WI38 (cell line): Measurements from ENCODE around the gene DMBX1.

Source experiments
- H3K4me3 ChIP-seq: 2 replicates; pipeline ENCODE4 v1.5.1; 2011; ENCODE audit warnings: low read depth, mild to moderate bottlenecking, control low read depth, low read length
- CTCF ChIP-seq: IDR thresholded peaks from 2 replicates; pipeline ENCODE4 v1.5.1; 2012; ENCODE audit warnings: low read depth, mild to moderate bottlenecking, control low read depth, low read length

The DMBX1 gene

DNA sequence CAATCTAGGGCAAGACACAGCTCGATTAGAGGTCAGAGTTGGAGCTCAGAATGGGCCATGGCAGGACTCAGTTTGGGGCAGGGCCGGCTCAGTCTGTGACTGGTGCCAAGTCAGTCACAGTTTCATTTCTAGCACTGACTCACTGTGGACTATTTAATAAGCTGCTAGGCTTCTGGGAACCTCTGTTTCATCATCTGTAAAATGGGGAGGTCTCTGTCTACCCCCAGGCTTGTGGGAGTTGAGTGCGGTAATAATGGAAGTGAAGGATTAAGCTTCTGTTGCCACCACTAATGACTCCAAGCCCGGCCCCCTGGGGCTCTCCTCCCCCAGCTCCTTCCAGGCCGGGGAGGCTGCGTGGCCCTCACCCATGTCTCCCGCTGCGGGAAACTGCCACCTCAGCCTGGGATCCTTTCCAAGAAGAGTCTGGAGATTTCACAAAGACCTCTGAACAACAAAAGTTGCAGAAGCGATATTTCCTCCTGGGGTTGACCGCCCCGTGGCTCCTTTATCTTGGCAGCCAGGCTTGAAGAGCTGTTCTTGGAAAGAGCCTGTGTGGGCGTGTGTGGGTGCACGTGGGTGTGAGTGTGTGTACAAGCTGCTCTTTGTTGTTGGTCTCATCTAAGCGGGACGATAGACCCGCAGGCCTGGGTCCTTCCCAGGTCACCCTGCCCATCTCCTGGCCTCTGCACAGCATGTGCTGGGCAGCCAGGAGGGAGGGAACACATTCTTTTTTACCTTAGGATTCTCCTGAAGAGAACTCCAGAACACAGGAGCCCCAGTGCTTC lies 32.7 kb downstream of the DMBX1 start:
- H3K4me3 ChIP-seq: no peak overlapping the region
- TF ChIP-seq CTCF: no peak

- H3K4me3 ChIP-seq: no peak overlapping the region
- no peak for TF ChIP-seq CTCF
Measured at GRCh38 chr1:46522969-46523320, 33.3 kb downstream of the DMBX1 start.

GRCh38 chr1:46523496-46524353 lies 34.1 kb downstream of the DMBX1 start:
- H3K4me3 ChIP-seq: no peak overlapping the region
- TF ChIP-seq CTCF: no peak

DNA sequence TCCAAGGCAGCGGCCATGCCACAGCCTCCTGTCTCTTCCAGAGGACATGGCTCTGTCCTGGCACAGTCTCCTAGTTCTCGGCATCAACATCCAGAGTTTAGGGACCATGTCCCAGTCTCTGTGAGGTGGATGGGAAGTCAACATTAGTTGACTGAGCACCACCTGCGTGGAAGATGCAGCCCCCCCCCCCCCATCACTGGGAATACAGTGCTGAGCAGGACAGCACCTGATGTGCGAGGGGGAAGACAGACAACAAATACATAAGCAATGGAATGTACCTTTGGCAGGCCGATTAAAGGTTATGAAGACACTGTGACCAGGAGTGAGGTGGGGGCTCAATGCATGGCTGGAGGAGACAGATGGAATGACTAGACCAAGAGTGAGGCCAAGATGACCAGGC lies 35.2 kb downstream of the DMBX1 start:
- H3K4me3 ChIP-seq: no peak overlapping the region
- no peak for TF ChIP-seq CTCF

- no peak overlapping the region for H3K4me3 ChIP-seq
- TF ChIP-seq CTCF: no peak
Measured at GRCh38 chr1:46525253-46525983, 35.8 kb downstream of the DMBX1 start.

- TF ChIP-seq CTCF: no peak
- no peak overlapping the region for H3K4me3 ChIP-seq
Measured at GRCh38 chr1:46526013-46526690, 36.5 kb downstream of the DMBX1 start.
